HFFc6 (cell line): ENCODE measurements around the gene WHRN. TPM values are rescaled to one million over a fixed set of nuclear protein-coding genes. Genes with fewer than 3 reads are reported as not detected.

ENCODE experiments used
- DNase-seq: peaks from one replicate; pipeline ENCODE4 v3.0.0-alpha.2; 2018
- H3K27ac Mint-ChIP-seq: 2 replicates; pipeline ENCODE4 v1.8.0; 2020; ENCODE audit warnings: mild to moderate bottlenecking, mixed read lengths
- H3K27me3 Mint-ChIP-seq: 2 replicates; pipeline ENCODE4 v1.8.0; 2021; ENCODE audit warnings: mild to moderate bottlenecking, moderate library complexity, mixed read lengths; ENCODE audit not compliant: insufficient read depth
- H3K36me3 Mint-ChIP-seq: 2 replicates; pipeline ENCODE4 v1.8.0; 2021; ENCODE audit warnings: low read depth, mixed read lengths
- H3K4me1 Mint-ChIP-seq: 2 replicates; pipeline ENCODE4 v1.8.0; 2020; ENCODE audit warnings: low read depth, mixed read lengths
- H3K4me3 Mint-ChIP-seq: 2 replicates; pipeline ENCODE4 v1.8.0; 2020; ENCODE audit warnings: mild to moderate bottlenecking, moderate library complexity, mixed read lengths
- H3K9me3 Mint-ChIP-seq: 2 replicates; pipeline ENCODE4 v1.8.0; 2020; ENCODE audit warnings: mild to moderate bottlenecking, mixed read lengths
- CTCF ChIP-seq: fragments of 200-600 bp; sonication (generic); IDR thresholded peaks from 2 replicates; pipeline ENCODE4 v1.5.0; 2021; ENCODE audit warnings: antibody characterized with exemption, mild to moderate bottlenecking
- total RNA-seq, 6 experiments: library from RNA; stranded (reverse); fragmentation: NEBNext Ultra II Directional; extraction: Animal tissue kit (Norgen Biotek cat#: 25700); gene quantifications; 2 replicates in 1 of 6; 3 replicates in 5 of 6; pipeline ENCODE4 v1.2.3, GENCODE V29; 2021

Gene WHRN
- total RNA-seq, 6 experiments from 2014 or later = 3.0 to 4.8 (median 3.6) TPM

DNA sequence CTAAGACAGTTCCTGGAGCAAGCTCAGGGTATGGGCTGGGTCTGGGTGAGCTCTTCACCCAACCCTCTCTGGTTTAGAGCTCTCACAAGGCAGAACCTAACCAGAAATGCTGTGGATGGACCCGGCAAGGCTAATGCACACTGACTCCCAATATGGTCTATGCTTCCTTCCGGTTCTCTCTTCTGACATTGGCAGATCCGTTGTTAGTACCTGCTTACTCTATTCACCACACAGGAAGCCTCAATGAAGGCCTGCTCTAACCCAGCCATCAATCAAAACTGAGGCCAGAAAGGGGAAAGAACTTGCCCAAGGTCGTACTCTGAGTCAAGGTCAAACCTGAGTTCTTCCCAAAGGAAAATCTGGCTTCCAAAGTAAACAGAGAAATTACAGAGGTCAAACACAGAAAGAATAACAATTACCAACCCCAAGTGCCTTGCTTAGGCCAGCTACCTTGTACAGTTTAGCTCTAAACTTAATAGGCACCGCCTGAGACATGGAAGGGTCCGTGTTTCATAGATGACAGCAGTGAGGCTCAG is 71.5 kb downstream of the WHRN start:
- TF ChIP-seq CTCF = no peak
- no peaks in the 10 kb centered on the region for H3K9me3 Mint-ChIP-seq
- H3K36me3 Mint-ChIP-seq = no peaks in the 10 kb centered on the region
- H3K4me1 Mint-ChIP-seq = no peaks in the 10 kb centered on the region
- no peak for DNase-seq
- no peak overlapping the region for H3K4me3 Mint-ChIP-seq
- no peak overlapping the region for H3K27ac Mint-ChIP-seq
- H3K27me3 Mint-ChIP-seq = peaks cover 6% of the 10 kb centered on the region

DNA sequence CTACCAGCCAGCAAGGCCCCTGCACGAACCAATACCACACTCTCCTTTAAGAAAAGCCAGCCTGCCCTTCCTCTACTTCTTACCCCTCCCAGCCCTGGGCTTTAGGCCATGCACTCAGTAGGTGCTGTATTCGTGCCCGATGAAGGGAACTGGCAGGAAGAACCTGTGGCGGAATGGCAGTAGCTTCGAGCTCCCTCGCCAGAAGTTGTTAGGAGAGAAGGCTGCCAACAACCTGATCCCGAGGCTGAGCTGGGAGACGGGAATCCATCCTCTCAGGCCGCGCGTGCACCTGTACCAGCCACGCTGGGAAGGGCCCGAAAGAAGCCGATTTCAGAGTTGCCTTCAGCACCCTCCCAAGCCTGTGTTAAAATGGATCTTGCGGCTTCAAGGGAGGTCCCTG is 72.2 kb downstream of the WHRN start:
- H3K9me3 Mint-ChIP-seq = no peaks in the 10 kb centered on the region
- H3K36me3 Mint-ChIP-seq = no peaks in the 10 kb centered on the region
- H3K27me3 Mint-ChIP-seq = peaks cover 8% of the 10 kb centered on the region
- no peak overlapping the region for H3K27ac Mint-ChIP-seq
- H3K4me3 Mint-ChIP-seq = no peak overlapping the region
- H3K4me1 Mint-ChIP-seq = no peaks in the 10 kb centered on the region
- DNase-seq = no peak
- TF ChIP-seq CTCF = no peak

DNA sequence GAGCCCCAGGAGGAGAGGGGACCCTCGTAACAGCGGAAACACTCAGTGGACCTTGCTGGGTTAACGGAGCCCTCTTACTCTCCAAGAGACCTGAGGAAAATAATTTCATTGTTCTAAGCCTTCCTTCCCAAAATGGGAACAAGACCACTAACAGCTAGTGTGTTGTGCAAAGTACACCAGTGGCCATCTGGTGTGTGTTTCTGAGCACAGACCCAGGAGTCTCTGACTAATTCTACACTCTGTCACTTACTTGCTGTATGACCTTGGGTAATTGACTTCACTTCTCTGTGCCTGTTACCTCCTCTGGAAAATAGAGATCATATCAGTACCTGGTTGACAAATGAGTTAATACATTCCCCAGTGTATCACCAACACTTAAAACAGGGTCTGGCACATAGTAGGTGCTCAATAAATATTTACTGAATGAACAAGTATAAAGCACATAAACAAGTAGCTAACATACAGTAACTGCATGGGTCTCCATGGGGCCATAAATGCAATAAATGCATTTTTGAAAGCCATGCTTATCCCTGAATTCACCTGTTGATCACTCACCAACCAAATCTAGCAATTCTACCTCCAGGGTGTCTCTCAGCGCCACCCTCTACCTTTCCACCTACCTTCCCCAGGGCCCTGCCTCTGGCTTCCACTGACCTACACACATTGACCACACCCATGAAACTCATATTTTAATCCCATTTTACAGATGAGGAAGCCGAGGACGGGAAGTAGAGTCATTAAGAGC is 72.8 kb downstream of the WHRN start:
- H3K36me3 Mint-ChIP-seq = no peaks in the 10 kb centered on the region
- H3K27ac Mint-ChIP-seq = no peak overlapping the region
- peaks cover 11% of the 10 kb centered on the region for H3K27me3 Mint-ChIP-seq
- no peak for DNase-seq
- H3K4me1 Mint-ChIP-seq = no peaks in the 10 kb centered on the region
- H3K9me3 Mint-ChIP-seq = no peaks in the 10 kb centered on the region
- no peak overlapping the region for H3K4me3 Mint-ChIP-seq
- no peak for TF ChIP-seq CTCF

DNA sequence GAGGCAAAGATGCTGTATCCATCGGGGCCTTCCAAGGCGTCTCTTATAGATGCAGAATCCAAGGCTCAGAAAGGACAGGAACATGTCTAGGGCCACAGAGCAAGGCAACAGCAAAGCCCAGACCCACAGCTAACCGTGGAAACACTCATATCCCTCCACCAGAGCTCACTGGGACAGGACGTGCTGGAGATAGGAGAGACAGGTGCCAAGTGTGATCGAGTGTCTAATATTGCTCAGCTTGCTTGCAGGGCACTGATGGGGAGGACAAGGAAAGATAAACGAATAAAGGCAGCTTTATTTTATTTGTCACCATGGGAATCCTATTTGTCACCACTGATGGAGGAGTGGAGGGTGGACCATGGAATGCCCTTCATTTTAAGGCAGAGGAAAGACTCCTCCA is 73.5 kb downstream of the WHRN start:
- peaks cover 17% of the 10 kb centered on the region for H3K27me3 Mint-ChIP-seq
- DNase-seq = no peak
- no peaks in the 10 kb centered on the region for H3K9me3 Mint-ChIP-seq
- H3K27ac Mint-ChIP-seq = no peak overlapping the region
- H3K4me1 Mint-ChIP-seq = no peaks in the 10 kb centered on the region
- no peak for TF ChIP-seq CTCF
- no peaks in the 10 kb centered on the region for H3K36me3 Mint-ChIP-seq
- H3K4me3 Mint-ChIP-seq = no peak overlapping the region

DNA sequence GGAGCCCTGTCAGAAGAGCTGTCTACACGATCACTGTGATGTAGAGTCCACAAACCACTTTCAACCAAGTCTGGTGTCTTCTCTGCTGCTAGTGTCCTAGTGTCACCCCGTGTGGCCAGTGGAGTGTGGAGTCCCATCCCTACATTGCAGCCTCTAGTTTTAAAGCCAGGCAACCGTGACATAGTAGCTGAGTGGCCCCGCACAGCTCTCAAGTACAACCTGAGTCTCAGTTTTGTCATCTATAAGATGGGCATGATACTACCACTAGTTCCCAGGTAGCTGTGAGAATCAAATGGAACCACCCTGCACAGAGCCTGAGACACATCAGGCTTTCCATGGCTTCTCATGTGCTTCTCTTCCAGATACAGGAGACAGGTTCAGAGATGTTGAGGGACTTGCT is 74.3 kb downstream of the WHRN start:
- Mint-ChIP-seq H3K27me3 (peaks cover 17% of the 10 kb centered on the region), H3K9me3 (no peaks in the 10 kb centered on the region), H3K4me3 (no peak overlapping the region), H3K36me3 (no peaks in the 10 kb centered on the region), H3K4me1 (no peaks in the 10 kb centered on the region), H3K27ac (no peak overlapping the region)
- no peak for TF ChIP-seq CTCF
- DNase-seq = no peak
